ENCODE results near the gene KLF9. TPM values are rescaled to one million over a fixed set of nuclear protein-coding genes. Genes with fewer than 3 reads are reported as not detected.

Gene KLF9
- total and polyA plus RNA-seq, 9 donors, result 15.1 to 171 (median 59.0) TPM

DNA sequence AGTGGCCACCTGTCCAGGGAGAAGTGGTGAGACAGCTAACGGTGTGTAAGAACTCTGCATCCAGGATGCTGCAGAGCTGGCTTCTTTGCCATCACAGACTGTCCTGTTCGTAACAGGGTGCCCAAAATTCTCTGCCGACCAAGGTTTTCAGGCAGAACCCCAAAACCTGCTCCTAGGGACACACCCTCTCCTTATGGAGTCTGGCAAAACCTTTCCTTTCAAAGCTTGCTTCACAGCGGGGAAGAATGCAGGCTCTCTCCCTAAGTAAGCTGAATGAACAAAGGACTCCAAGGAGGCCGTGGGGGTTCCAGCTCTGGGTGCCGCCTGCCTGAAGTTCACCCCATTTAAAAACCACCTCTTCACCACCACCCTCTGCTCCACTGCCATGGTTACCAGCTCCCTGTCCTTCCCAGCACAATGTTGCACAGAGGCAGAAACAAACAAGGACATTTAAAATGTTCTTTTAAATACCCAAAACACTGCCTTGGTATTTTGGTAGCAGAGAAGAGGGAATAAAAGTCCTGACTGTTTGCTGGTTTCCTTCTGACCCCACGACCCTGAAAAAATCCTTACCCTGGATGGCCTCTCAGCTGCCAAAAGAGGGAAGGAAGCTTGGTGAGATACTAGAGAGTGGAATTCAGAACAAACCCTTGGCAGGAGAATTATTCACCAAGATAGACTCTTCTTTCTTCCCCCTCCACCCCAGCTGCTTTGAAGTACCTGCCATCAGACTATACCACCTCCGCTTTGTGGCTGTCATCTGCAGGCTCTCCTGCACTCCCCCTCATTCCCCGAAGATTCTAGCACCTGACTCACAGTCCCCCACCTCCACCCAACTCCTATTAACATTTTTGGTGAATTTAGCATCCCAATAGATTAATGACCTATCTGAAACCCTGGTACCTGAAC, 7.1 kb upstream of the KLF9 start:
- Histone ChIP-seq H3K9me3 (no peaks in the 10 kb centered on the region), H3K36me3 (no peaks in the 10 kb centered on the region), H3K4me3 (peak overlapping the region; percentile 60), H3K27ac (peak overlapping the region; percentile 97 to 100), H3K27me3 (no peaks in the 10 kb centered on the region), H3K4me1 (ENCODE audit: insufficient read depth) (peaks cover 16% of the 10 kb centered on the region)
- DNase-seq, result peak in 4 of 5 donors; percentile 33 to 61 (median 59)
- intact Hi-C loops (cut with DNase I), result loop anchor here in 3 of 4 donors (1.0 to 2.0 kb wide), 3 partner anchors 59 to 179 kb away; no protein-coding TSS in a partner anchor
- 14 to 17% (median 15%) methylated on average over 9 of the region's 9 CpGs for WGBS, 3 donors
- TF ChIP-seq, protein P1, sequence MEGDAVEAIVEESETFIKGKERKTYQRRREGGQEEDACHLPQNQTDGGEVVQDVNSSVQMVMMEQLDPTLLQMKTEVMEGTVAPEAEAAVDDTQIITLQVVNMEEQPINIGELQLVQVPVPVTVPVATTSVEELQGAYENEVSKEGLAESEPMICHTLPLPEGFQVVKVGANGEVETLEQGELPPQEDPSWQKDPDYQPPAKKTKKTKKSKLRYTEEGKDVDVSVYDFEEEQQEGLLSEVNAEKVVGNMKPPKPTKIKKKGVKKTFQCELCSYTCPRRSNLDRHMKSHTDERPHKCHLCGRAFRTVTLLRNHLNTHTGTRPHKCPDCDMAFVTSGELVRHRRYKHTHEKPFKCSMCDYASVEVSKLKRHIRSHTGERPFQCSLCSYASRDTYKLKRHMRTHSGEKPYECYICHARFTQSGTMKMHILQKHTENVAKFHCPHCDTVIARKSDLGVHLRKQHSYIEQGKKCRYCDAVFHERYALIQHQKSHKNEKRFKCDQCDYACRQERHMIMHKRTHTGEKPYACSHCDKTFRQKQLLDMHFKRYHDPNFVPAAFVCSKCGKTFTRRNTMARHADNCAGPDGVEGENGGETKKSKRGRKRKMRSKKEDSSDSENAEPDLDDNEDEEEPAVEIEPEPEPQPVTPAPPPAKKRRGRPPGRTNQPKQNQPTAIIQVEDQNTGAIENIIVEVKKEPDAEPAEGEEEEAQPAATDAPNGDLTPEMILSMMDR (IDR thresholded peaks at IDR 0.05), result no peak
- TF ChIP-seq EP300 (IDR thresholded peaks at IDR 0.05), result no peak
- no peak for TF ChIP-seq POLR2A (IDR thresholded peaks at IDR 0.05)

DNA sequence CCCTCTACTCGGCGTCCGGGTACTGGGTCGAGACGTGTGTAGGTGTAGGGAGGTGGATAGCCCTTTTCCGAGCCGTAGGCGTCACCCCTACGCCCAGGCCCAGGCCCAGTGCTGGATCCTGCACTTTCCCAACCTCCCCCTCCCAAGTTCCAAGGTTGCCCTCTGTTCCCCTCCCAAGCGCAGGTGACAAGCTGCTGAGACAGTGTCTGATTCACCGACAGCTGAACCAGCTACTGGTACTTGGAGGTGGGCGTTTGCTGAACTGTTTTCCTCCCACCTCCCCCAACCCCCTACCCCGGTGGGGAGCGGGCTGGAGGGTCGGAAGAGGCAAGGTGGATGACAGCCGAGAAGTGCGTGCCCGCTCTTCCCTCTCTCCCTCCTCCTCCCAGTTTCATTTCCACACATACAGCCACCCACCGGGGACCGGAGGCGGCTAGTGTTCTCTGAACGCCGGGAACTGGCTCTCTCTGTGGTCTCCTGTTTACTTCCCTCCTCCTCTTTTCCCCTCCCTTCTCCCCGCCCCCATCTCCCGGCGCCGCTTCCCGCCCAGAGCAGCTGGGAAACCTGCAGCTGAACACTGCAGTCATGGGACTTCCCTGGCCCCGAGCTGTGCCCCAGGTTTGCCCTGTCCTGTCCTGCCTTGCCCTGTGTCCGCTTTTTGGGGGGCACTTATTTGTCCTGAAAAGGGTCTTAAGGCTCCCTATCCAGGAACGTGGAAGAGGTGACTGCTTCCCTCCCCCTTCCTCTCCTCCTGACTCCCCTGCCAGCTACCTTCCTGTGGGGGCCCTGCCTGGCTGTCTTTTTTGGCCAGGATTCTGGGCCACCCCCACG, 6.2 kb upstream of the KLF9 start:
- no peaks in the 10 kb centered on the region for H3K27me3 ChIP-seq
- WGBS, 3 donors, result 0 to 1% (median 1%) methylated on average over 32 of the region's 32 CpGs
- peaks cover 16% of the 10 kb centered on the region for H3K4me1 ChIP-seq (ENCODE audit: insufficient read depth)
- no peaks in the 10 kb centered on the region for H3K36me3 ChIP-seq
- peak overlapping the region; percentile 97 to 100 for H3K27ac ChIP-seq
- H3K4me3 ChIP-seq, result peak overlapping the region; percentile 60
- DNase-seq, result peak; percentile 94 to 97 (median 96)
- H3K9me3 ChIP-seq, result no peaks in the 10 kb centered on the region
- TF ChIP-seq EP300 (IDR thresholded peaks at IDR 0.05) (peak; percentile 64), POLR2A (IDR thresholded peaks at IDR 0.05) (peak; percentile 79)
- TF ChIP-seq, protein P1 (IDR thresholded peaks at IDR 0.05), result peak in 1 of 3 donors; percentile 18
- intact Hi-C loops (cut with DNase I), result loop anchor here in 3 of 4 donors (1.0 to 2.0 kb wide), 3 partner anchors 60 to 180 kb away; no protein-coding TSS in a partner anchor

DNA sequence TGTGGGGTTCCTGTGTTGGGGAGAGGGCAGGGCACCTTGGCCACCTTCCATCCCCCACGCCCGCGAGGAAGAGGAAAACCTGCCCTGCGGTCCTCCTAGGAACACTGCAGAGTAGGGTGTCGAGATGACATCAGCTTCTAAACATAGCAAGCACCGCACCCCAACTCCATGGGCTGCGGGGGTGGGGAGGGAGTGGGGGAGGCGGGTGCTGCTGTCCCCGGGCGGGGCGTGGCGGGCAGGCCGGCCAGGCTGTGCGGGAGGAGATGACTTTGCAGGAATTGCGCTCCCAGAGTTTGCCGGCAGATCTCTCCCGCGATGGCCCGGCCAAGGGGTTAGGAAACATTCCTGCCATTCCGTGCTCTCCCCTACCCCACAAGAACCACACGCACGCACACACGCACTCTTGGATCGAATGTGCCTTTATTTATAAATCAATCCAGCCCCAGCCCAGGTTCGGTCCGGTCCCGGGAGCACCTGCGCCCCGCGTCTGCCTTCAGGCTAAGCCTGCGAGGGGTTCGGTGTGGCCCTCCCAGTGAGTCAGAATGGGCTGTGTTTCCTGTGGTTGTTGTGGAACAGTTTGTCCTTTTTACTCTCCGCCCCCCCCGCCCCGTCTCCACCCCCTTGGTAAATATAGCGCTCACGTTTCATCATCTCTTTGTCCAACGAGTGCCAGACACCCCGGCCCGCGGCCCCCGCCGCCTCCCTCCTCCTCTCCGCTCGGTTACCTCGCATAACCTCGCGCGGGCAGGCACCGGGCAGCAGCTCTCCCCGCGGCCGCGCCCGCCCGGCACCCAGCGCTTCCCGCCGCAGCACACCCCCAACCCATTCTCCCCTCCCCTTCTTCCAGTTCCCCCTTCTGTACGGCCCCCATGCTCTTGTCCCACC, 5.3 kb upstream of the KLF9 start:
- Histone ChIP-seq H3K4me1 (ENCODE audit: insufficient read depth) (peaks cover 16% of the 10 kb centered on the region), H3K4me3 (peak overlapping the region; percentile 60), H3K36me3 (no peaks in the 10 kb centered on the region), H3K27ac (peak overlapping the region; percentile 97 to 100), H3K27me3 (no peaks in the 10 kb centered on the region), H3K9me3 (no peaks in the 10 kb centered on the region)
- intact Hi-C loops (cut with DNase I), result loop anchor here in 3 of 4 donors (1.0 to 10.0 kb wide), 5 partner anchors 61 to 445 kb away; no protein-coding TSS in a partner anchor
- TF ChIP-seq POLR2A (IDR thresholded peaks at IDR 0.05), result peak; percentile 78
- TF ChIP-seq EP300 (IDR thresholded peaks at IDR 0.05), result peak; percentile 94
- TF ChIP-seq, protein P1 (IDR thresholded peaks at IDR 0.05), result peak in 1 of 3 donors; percentile 18
- DNase-seq, result peak; percentile 92 to 98 (median 96)
- 1% methylated on average over 55 to 60 of the region's 60 CpGs for WGBS, 3 donors

All from ovary (tissue), 9 donors.